Kidney (tissue), 14 donors: Measurements from ENCODE around the gene ITPR2. TPM values are rescaled to one million over a fixed set of nuclear protein-coding genes. Genes with fewer than 3 reads are reported as not detected.

ENCODE experiments used
- DNase-seq, 5 donors: peaks; one replicate each; pipeline ENCODE4 v3.0.0-alpha.2; 2013 to 2020
- FAIRE-seq: peaks from 2 replicates; lab custom pipeline; 2012; peaks lifted over from hg19 to GRCh38; lab: Jason Lieb, UNC
- H3K27ac ChIP-seq, 2 donors: one replicate each; pipeline ENCODE4 v1.7.0; 2013; ENCODE audit warnings: low read depth in 2 of 2, low read length in 2 of 2, inconsistent platforms in 1 of 2
- H3K27me3 ChIP-seq: one replicate; pipeline ENCODE4 v1.7.1; 2013; ENCODE audit warnings: low read length, inconsistent platforms; ENCODE audit not compliant: control insufficient read depth, insufficient read depth
- H3K36me3 ChIP-seq, 3 donors: one replicate each; pipeline versions ENCODE4 v1.7.0 to v1.7.1; 2013; ENCODE audit warnings: low read length in 3 of 3, control low read depth in 1 of 3, inconsistent platforms in 1 of 3; ENCODE audit not compliant: insufficient read depth in 3 of 3, control insufficient read depth in 2 of 3
- H3K4me1 ChIP-seq, 3 donors: one replicate each; pipeline versions ENCODE4 v1.7.0 to v1.7.1; 2013; ENCODE audit warnings: low read length in 3 of 3, inconsistent platforms in 1 of 3, low read depth in 1 of 3; ENCODE audit not compliant: control insufficient read depth in 2 of 3, insufficient read depth in 2 of 3
- H3K4me3 ChIP-seq, 3 donors: one replicate each; pipeline versions ENCODE4 v1.7.0 to v1.8.1; 2013; ENCODE audit warnings: low read length in 3 of 3, control low read depth in 1 of 3, inconsistent platforms in 1 of 3
- H3K9ac ChIP-seq, 3 donors: one replicate each; pipeline versions ENCODE4 v1.7.0 to v1.7.1; 2013; ENCODE audit warnings: low read length in 3 of 3, control low read depth in 1 of 3, inconsistent platforms in 1 of 3
- H3K9me3 ChIP-seq, 3 donors: one replicate each; pipeline versions ENCODE4 v1.7.0 to v1.7.1; 2013; ENCODE audit warnings: low read length in 3 of 3, control low read depth in 1 of 3, inconsistent platforms in 1 of 3; ENCODE audit not compliant: control insufficient read depth in 2 of 3, insufficient read depth in 1 of 3
- CTCF ChIP-seq: IDR thresholded peaks from 3 replicates; pipeline ENCODE4 v1.5.1; 2012; ENCODE audit warnings: mild to moderate bottlenecking, moderate library complexity, borderline replicate concordance; ENCODE audit not compliant: insufficient read depth; ENCODE audit errors: extremely low read depth
- intact Hi-C: fragments of 100-400 bp; cut with DNase I; formaldehyde crosslinking; loops from one replicate; pipeline ENCODE4 v1.11.1; 2022
- polyA plus RNA-seq: library from polyadenylated mRNA; stranded (reverse); fragments of 350-450 nt; fragmentation: Illumina TruSeq; extraction: RNeasy Lipid Tissue Mini Kit (QIAGEN cat#74804); gene quantifications from one replicate; pipeline ENCODE4 v1.2.3, GENCODE V29; 2014; ENCODE audit warnings: low read depth, low replicate concordance; ENCODE audit not compliant: insufficient read depth
- total RNA-seq: library from RNA; stranded (reverse); fragmentation: NEBNext Ultra II Directional; extraction: Animal tissue kit (Norgen Biotek cat#: 25700); gene quantifications from one replicate; pipeline ENCODE4 v1.2.1, GENCODE V29; 2021
- donor health status: control.
- donor health status: control.
- donor health status: control.
- donor health status: control.
- donor health status: control.
- donor health status: DM: yes; HTN: yes; CAD: no.
- donor health status: Normal renal cell carcinoma (clear cell type).

The ITPR2 gene
- total and polyA plus RNA-seq, 2 donors from 2014 or later = 5.7 to 56.9 TPM

- intact Hi-C loops = no loop called here
- H3K27ac ChIP-seq = no peak overlapping the region
- DNase-seq (no peak), FAIRE-seq (no peak)
- H3K4me3 ChIP-seq = no peak overlapping the region
- H3K36me3 ChIP-seq = no peaks in the 10 kb centered on the region
- TF ChIP-seq CTCF = no peak
- H3K9ac ChIP-seq = no peak overlapping the region
- peaks cover 0 to 3% (median 0%) of the 10 kb centered on the region in 3 donors for H3K4me1 ChIP-seq
- no peaks in the 10 kb centered on the region for H3K27me3 ChIP-seq
- H3K9me3 ChIP-seq = peaks cover 0 to 15% (median 3%) of the 10 kb centered on the region in 3 donors
Observed at GRCh38 chr12:26527682-26528081, 305.3 kb downstream of the ITPR2 start.

GRCh38 chr12:26524862-26525465 lies 308.0 kb downstream of the ITPR2 start:
- FAIRE-seq = no peak
- DNase-seq = no peak
- H3K9ac ChIP-seq = no peak overlapping the region
- H3K27me3 ChIP-seq = no peaks in the 10 kb centered on the region
- H3K36me3 ChIP-seq = no peaks in the 10 kb centered on the region
- intact Hi-C loops = no loop called here
- H3K4me1 ChIP-seq = peaks cover 0 to 3% (median 0%) of the 10 kb centered on the region in 3 donors
- TF ChIP-seq CTCF = peak; percentile 42
- H3K27ac ChIP-seq = no peak overlapping the region
- H3K4me3 ChIP-seq = no peak overlapping the region
- peaks cover 0 to 15% (median 3%) of the 10 kb centered on the region in 3 donors for H3K9me3 ChIP-seq

GRCh38 chr12:26523708-26524150 lies 309.3 kb downstream of the ITPR2 start:
- peak; percentile 95 for FAIRE-seq
- Histone ChIP-seq H3K9me3 (peaks cover 0 to 15% (median 3%) of the 10 kb centered on the region in 3 donors), H3K36me3 (no peaks in the 10 kb centered on the region), H3K4me1 (peaks cover 0 to 3% (median 0%) of the 10 kb centered on the region in 3 donors), H3K27me3 (no peaks in the 10 kb centered on the region), H3K27ac (peak overlapping the region; percentile 74 to 79), H3K9ac (no peak overlapping the region), H3K4me3 (peak overlapping the region in 2 of 3 donors; percentile 8 to 30)
- no peak for TF ChIP-seq CTCF
- DNase-seq = peak; percentile 46 to 95 (median 61)
- intact Hi-C loops = no loop called here
